HAP-1 (cell line): ENCODE data around the gene MPEG1.

ENCODE experiments used
- DNase-seq, 2 experiments: peaks; one replicate each; pipeline ENCODE4 v3.0.0-alpha.2; 2016 to 2020; ENCODE audit warnings: low spot score in 2 of 2
- H3K27me3 ChIP-seq: fragments of 250-450 bp; sonication (Bioruptor Pico); 2 replicates; pipeline ENCODE4 v1.5.1; 2020; ENCODE audit warnings: low read depth, mild to moderate bottlenecking, moderate library complexity
- H3K36me3 ChIP-seq: fragments of 250-450 bp; sonication (Bioruptor Pico); replicated peaks from 2 replicates; pipeline ENCODE4 v1.5.1; 2020; ENCODE audit warnings: mild to moderate bottlenecking
- H3K4me1 ChIP-seq: fragments of 250-450 bp; sonication (Bioruptor Pico); 2 replicates; pipeline ENCODE4 v1.5.1; 2020; ENCODE audit warnings: mild to moderate bottlenecking
- H3K4me3 ChIP-seq: fragments of 250-450 bp; sonication (Bioruptor Pico); 2 replicates; pipeline ENCODE4 v1.5.1; 2020; ENCODE audit warnings: mild to moderate bottlenecking, moderate library complexity
- H3K9me3 ChIP-seq: fragments of 250-450 bp; sonication (Bioruptor Pico); 2 replicates; pipeline ENCODE4 v1.5.1; 2020; ENCODE audit warnings: mild to moderate bottlenecking, moderate library complexity
- in situ Hi-C: fragments of 300-500 bp; cut with MboI; formaldehyde crosslinking; loops from 3 replicates; pipeline ENCODE4 v1.14.3; 2020; ENCODE audit warnings: low sequenced_read_pairs, inconsistent platforms, mixed read lengths

MPEG1 gene, protein sequence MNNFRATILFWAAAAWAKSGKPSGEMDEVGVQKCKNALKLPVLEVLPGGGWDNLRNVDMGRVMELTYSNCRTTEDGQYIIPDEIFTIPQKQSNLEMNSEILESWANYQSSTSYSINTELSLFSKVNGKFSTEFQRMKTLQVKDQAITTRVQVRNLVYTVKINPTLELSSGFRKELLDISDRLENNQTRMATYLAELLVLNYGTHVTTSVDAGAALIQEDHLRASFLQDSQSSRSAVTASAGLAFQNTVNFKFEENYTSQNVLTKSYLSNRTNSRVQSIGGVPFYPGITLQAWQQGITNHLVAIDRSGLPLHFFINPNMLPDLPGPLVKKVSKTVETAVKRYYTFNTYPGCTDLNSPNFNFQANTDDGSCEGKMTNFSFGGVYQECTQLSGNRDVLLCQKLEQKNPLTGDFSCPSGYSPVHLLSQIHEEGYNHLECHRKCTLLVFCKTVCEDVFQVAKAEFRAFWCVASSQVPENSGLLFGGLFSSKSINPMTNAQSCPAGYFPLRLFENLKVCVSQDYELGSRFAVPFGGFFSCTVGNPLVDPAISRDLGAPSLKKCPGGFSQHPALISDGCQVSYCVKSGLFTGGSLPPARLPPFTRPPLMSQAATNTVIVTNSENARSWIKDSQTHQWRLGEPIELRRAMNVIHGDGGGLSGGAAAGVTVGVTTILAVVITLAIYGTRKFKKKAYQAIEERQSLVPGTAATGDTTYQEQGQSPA

GRCh38 chr11:59212744-59213631 lies at the start of gene MPEG1:
Gene MPEG1, minus strand, starts transcription at chr11:59212927. Its CDS starts 62 bp downstream, at chr11:59212865.
- in situ Hi-C loops: no loop called here

DNA sequence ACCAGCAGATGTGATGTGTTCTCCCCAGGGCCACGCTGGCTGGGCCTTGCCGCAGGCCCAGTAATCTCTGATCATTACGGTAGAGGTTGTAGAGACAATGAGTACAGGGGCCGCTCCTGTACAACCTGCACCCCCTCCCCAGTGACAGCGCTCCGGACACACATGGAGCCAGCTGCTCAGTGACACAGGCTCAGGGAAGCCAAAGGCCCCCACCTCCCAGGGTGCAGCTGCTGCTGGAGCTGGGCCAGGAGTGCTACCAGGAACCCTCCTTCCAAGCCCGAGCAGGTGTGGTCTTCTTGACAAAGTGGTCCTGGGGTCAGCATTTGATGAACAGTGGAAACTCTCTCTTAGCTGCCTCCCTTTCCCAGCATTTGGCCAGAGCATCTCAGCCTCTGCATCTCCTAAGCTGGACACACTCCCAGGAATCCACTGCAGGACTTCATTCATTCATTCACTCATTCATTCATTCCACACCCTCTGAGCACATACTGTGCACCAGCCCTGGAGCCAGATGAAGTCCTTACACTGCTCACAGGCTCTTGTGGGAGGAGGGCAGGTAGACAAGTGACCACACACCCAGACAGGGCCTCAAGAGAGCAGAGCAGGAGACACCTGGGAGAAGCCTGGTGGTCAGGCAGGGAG lies 49.6 kb upstream of the MPEG1 start:
- H3K4me3 ChIP-seq: no peak overlapping the region
- in situ Hi-C loops: no loop called here
- no peak for DNase-seq

More at GRCh38 chr11:59212744-59213631, at the start of gene MPEG1:
- Histone ChIP-seq H3K4me1 (no peaks in the 10 kb centered on the region), H3K4me3 (no peak within 1 kb of the TSS), H3K36me3 (no peaks in the 10 kb centered on the region), H3K9me3 (no peaks in the 10 kb centered on the region), H3K27me3 (peaks cover 3% of the 10 kb centered on the region; the same call in 1 of the 2 replicates)
- no peak for DNase-seq

DNA sequence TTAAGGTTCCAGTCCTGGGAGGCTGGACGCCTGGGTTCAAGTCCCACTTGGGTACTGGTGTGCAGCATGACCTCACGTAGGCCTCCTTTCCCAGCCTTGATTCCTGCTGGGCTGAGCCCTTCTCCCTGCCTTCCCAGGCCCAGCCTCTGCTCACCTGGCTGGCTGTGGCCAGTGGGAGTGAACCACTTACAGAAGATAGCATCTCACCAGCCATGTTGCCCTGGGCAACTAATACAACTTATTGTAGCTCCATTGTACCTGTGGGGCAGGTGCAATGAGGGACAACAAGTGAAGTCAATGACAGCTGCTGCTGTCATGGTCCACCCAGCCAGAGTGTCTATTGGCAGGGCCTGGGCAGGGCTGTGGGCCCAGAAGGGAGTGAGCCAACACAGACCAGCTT lies 48.4 kb upstream of the MPEG1 start:
- Histone ChIP-seq H3K9me3 (no peaks in the 10 kb centered on the region), H3K27me3 (no peaks in the 10 kb centered on the region), H3K36me3 (no peaks in the 10 kb centered on the region), H3K4me1 (no peaks in the 10 kb centered on the region), H3K4me3 (no peak overlapping the region)
- in situ Hi-C loops: no loop called here
- DNase-seq: no peak

More for the DNA sequence above, 49.6 kb upstream of the MPEG1 start:
- no peaks in the 10 kb centered on the region for H3K4me1 ChIP-seq
- H3K36me3 ChIP-seq: no peaks in the 10 kb centered on the region
- no peaks in the 10 kb centered on the region for H3K27me3 ChIP-seq
- H3K9me3 ChIP-seq: no peaks in the 10 kb centered on the region

DNA sequence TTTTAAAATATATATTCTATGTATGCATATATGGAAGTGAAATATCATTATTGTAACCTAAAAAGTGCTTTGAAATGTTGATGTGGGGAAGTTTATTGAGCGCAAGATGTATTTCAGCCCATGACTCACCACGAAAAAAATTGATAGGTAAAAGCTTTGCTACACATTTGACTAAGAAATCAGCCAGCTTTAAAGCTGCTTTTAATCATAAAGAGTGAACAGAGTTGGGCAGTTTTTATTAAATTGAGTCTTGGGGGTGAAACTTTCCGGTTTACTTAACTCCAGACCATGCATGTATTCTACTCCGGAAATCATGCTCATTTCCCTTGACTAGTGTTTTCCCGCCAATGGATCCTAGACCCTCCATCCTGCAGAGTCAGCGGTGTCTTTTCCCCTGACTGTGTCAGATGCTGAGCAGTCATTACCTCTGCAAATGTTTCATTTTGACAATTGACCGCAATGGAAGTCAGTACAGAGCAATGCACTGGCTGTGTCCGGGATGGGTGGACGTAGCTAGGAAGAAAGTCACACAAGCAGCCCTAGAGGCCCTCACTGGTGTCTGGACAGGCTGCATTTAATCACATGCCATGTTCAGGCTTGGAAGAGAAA lies 47.2 kb upstream of the MPEG1 start:
- H3K36me3 ChIP-seq: no peaks in the 10 kb centered on the region
- in situ Hi-C loops: no loop called here
- no peaks in the 10 kb centered on the region for H3K9me3 ChIP-seq

GRCh38 chr11:59259047-59259446 lies 46.3 kb upstream of the MPEG1 start:
- no peak for DNase-seq
- Histone ChIP-seq H3K36me3 (no peaks in the 10 kb centered on the region), H3K4me3 (no peak overlapping the region), H3K4me1 (no peaks in the 10 kb centered on the region), H3K9me3 (no peaks in the 10 kb centered on the region), H3K27me3 (no peaks in the 10 kb centered on the region)
- in situ Hi-C loops: no loop called here

More for the DNA sequence above, 47.2 kb upstream of the MPEG1 start:
- no peak for DNase-seq
- H3K4me3 ChIP-seq: no peak overlapping the region
- H3K27me3 ChIP-seq: no peaks in the 10 kb centered on the region
- no peaks in the 10 kb centered on the region for H3K4me1 ChIP-seq

- DNase-seq: no peak
- in situ Hi-C loops: no loop called here
- H3K27me3 ChIP-seq: no peaks in the 10 kb centered on the region
- H3K9me3 ChIP-seq: no peaks in the 10 kb centered on the region
- H3K4me1 ChIP-seq: peaks cover 2% of the 10 kb centered on the region; the same call in 1 of the 2 replicates
- H3K36me3 ChIP-seq: no peaks in the 10 kb centered on the region
- no peak overlapping the region for H3K4me3 ChIP-seq
These were observed 42.6 kb upstream of the MPEG1 start for GRCh38 chr11:59255281-59255680.

DNA sequence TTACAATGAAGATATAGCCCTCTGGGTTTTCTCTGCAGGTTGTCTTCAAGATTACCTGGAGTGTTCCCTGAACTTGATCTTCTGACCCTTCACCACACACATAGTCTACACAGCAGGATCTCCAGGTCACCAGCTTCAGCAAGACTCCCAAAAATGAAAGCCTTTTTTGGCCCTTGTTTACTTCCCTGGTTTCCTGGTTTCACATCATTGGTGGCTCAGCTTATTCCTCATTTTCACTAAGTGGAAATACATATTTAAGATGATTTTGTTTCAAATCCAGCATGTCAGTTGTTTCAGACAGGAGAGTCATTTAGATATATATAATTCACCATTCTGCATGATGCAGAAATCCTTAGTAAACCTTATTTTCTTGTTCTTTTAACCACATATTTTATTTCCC lies 41.6 kb upstream of the MPEG1 start:
- Histone ChIP-seq H3K4me1 (peaks cover 2% of the 10 kb centered on the region; the same call in 1 of the 2 replicates), H3K9me3 (no peaks in the 10 kb centered on the region), H3K4me3 (no peak overlapping the region), H3K27me3 (no peaks in the 10 kb centered on the region), H3K36me3 (no peaks in the 10 kb centered on the region)
- in situ Hi-C loops: no loop called here
- DNase-seq: no peak

DNA sequence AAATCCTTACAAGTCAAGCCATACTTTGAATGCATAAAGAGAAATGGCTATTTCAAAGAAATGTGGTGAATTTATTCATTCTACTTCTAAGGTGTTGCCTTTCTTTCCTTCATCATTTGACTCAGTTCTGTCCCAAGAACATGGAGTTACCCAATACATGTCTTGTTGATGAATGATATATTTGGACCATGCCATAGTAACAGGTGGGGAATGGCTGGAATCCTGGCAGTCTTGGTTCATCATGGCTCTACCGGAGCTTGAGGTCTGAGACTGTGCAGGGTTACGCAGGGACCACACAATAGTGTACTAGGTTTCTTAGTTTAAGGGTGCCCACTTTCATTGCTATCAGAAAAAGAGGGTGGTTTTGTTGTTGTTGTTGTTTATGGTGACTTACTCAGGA lies 40.3 kb upstream of the MPEG1 start:
- Histone ChIP-seq H3K4me3 (no peak overlapping the region), H3K4me1 (peaks cover 2% of the 10 kb centered on the region; the same call in 1 of the 2 replicates), H3K27me3 (no peaks in the 10 kb centered on the region), H3K36me3 (no peaks in the 10 kb centered on the region), H3K9me3 (no peaks in the 10 kb centered on the region)
- DNase-seq: no peak
- in situ Hi-C loops: no loop called here

DNA sequence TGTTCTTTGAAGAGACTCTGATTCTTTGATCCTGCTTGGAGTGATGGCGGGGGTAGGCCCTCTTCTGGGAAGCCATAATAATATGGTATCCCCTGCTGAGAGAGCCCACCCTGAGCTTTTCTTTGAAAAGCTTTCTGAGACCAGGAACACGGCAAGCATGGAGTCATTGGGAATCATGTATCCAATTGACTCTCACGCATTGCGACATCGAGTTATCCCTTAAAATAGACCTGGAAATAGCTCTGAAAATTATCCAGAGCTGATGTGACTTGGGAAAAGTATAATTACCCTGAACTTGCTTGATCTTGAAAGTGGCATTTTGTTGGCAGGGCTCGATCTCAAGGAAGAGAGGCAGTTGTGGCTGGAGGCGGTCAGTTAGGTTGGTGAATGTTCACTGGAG lies 36.8 kb upstream of the MPEG1 start:
- Histone ChIP-seq H3K9me3 (no peaks in the 10 kb centered on the region), H3K4me3 (no peak overlapping the region), H3K27me3 (no peaks in the 10 kb centered on the region), H3K4me1 (peaks cover 2% of the 10 kb centered on the region; the same call in 1 of the 2 replicates), H3K36me3 (no peaks in the 10 kb centered on the region)
- no peak for DNase-seq
- in situ Hi-C loops: no loop called here

- H3K36me3 ChIP-seq: no peaks in the 10 kb centered on the region
- H3K9me3 ChIP-seq: no peaks in the 10 kb centered on the region
- H3K4me1 ChIP-seq: no peaks in the 10 kb centered on the region
- in situ Hi-C loops: no loop called here
- H3K4me3 ChIP-seq: no peak overlapping the region
- no peak for DNase-seq
- H3K27me3 ChIP-seq: no peaks in the 10 kb centered on the region
These were observed 35.0 kb upstream of the MPEG1 start for GRCh38 chr11:59247531-59248227.

DNA sequence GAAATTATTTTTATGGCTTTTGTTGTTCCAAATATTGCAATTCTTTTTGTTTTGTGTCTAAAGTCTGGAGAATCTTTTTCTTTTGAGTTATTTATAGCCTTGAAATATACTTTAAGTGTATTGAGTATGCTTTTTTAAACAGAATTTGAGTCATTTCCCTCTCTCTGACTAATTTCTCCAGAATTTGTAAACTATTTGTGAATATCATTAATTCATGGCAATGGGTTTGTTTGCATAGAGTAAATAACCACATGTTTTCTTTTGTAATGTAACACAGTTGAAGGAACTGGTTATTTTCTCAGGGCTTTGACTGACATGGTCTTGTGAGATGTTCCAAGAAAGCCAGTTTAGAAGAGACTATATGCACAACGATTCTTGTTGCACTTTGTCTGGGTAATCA lies 30.9 kb upstream of the MPEG1 start:
- Histone ChIP-seq H3K4me1 (no peaks in the 10 kb centered on the region), H3K36me3 (no peaks in the 10 kb centered on the region), H3K9me3 (no peaks in the 10 kb centered on the region), H3K27me3 (no peaks in the 10 kb centered on the region), H3K4me3 (no peak overlapping the region)
- in situ Hi-C loops: no loop called here
- no peak for DNase-seq

- no peak overlapping the region for H3K4me3 ChIP-seq
- no peaks in the 10 kb centered on the region for H3K27me3 ChIP-seq
- no peak for DNase-seq
- H3K36me3 ChIP-seq: no peaks in the 10 kb centered on the region
- in situ Hi-C loops: no loop called here
- no peaks in the 10 kb centered on the region for H3K9me3 ChIP-seq
- no peaks in the 10 kb centered on the region for H3K4me1 ChIP-seq
These were observed 27.6 kb upstream of the MPEG1 start for GRCh38 chr11:59240322-59240721.
